GM12878 (cell line): ENCODE data around the gene CDC25A. TPM values are rescaled to one million over a fixed set of nuclear protein-coding genes. Genes with fewer than 3 reads are reported as not detected.

ENCODE experiments used
- ATAC-seq: fragments of 200-7000 bp; cut with Tn5 transposase; 3 replicates; pipeline ENCODE4 v1.9.1; 2020; ENCODE audit warnings: mild to moderate bottlenecking, moderate library complexity
- BruUV-seq: library from RNA; stranded (reverse); fragments of 400-500 nt; replicated peaks from 2 replicates; lab custom pipeline; 2021; lab: Mats Ljungman, UMichigan
- CTCF ChIA-PET: fragments of 300-600 bp; sonication (Branson Sonifier 250); formaldehyde crosslinking; extraction: SDS; loops from one replicate; lab custom pipeline; 2021; ENCODE audit warnings: inconsistent platforms; lab: Yijun Ruan, JAX
- POLR2A ChIA-PET: fragments of 350-600 bp; formaldehyde crosslinking; extraction: SDS; loops from one replicate; lab custom pipeline; 2021; ENCODE audit warnings: inconsistent platforms; lab: Charles Lee
- RAD21 ChIA-PET: fragments of 300-600 bp; sonication (Branson Sonifier 250); formaldehyde crosslinking; loops from one replicate; lab custom pipeline; 2023; ENCODE audit warnings: antibody characterized with exemption; ENCODE audit not compliant: unreplicated experiment; lab: Charles Lee
- SMC1A ChIA-PET: fragments of 300-600 bp; sonication (Branson Sonifier 250); formaldehyde crosslinking; loops from one replicate; lab custom pipeline; 2023; ENCODE audit not compliant: unreplicated experiment, uncharacterized antibody; lab: Charles Lee
- DNase-seq: peaks from one replicate; pipeline ENCODE4 v3.0.0-alpha.2; 2011; ENCODE audit warnings: low read depth, low spot score
- FAIRE-seq: peaks from 3 replicates; lab custom pipeline; 2011; peaks lifted over from hg19 to GRCh38; lab: Jason Lieb, UNC
- H2AFZ ChIP-seq: 2 replicates; pipeline ENCODE4 v1.6.0; 2011; ENCODE audit warnings: low read depth, low read length, control low read depth; ENCODE audit not compliant: control insufficient read depth
- H3K27ac ChIP-seq: 2 replicates; pipeline ENCODE4 v1.5.1; 2011; ENCODE audit warnings: control low read depth; ENCODE audit not compliant: control insufficient read depth, insufficient read depth
- H3K27me3 ChIP-seq, 2 experiments: replicated peaks in 1 of 2; 2 replicates each; pipeline versions ENCODE4 v1.6.0 to v1.6.1; 2011; ENCODE audit warnings: low read length in 1 of 2; ENCODE audit not compliant: control insufficient read depth in 2 of 2, insufficient read depth in 2 of 2
- H3K36me3 ChIP-seq, 2 experiments: 2 replicates each; pipeline ENCODE4 v1.5.1; 2011; ENCODE audit warnings: low read length in 1 of 2; ENCODE audit not compliant: control insufficient read depth in 2 of 2, insufficient read depth in 2 of 2
- H3K4me1 ChIP-seq: 2 replicates; pipeline ENCODE4 v1.6.1; 2011; ENCODE audit warnings: mild to moderate bottlenecking, low read length, moderate library complexity, mixed read lengths; ENCODE audit not compliant: control insufficient read depth, insufficient read depth
- H3K4me2 ChIP-seq: 2 replicates; pipeline ENCODE4 v1.6.0; 2011; ENCODE audit warnings: control low read depth; ENCODE audit not compliant: control insufficient read depth, insufficient read depth
- H3K4me3 ChIP-seq: fragments of 200-600 bp; sonication (generic); 2 replicates; pipeline ENCODE4 v1.5.1; 2016
- H3K79me2 ChIP-seq: 2 replicates; pipeline ENCODE4 v1.6.0; 2011; ENCODE audit warnings: low read length; ENCODE audit not compliant: control insufficient read depth, insufficient read depth
- H3K9ac ChIP-seq: 2 replicates; pipeline ENCODE4 v1.8.0; 2011; ENCODE audit warnings: low read length, control low read depth, mixed read lengths; ENCODE audit not compliant: control insufficient read depth, insufficient read depth
- H3K9me3 ChIP-seq: replicated peaks from 3 replicates; pipeline ENCODE4 v1.5.1; 2011; ENCODE audit warnings: mild to moderate bottlenecking, low read length; ENCODE audit not compliant: control insufficient read depth, insufficient read depth
- H4K20me1 ChIP-seq: 2 replicates; pipeline ENCODE4 v1.6.0; 2011; ENCODE audit not compliant: control insufficient read depth, insufficient read depth
- CHD1 ChIP-seq: IDR thresholded peaks from 2 replicates; pipeline ENCODE4 v1.6.1; 2012; ENCODE audit warnings: low read depth, low read length, improper control_type of control experiment
- EP300 ChIP-seq, 2 experiments: fragments of 150-350 bp in 1 of 2; IDR thresholded peaks; 2 replicates each; pipeline ENCODE4 v1.6.1; 2011 to 2012; ENCODE audit warnings: low read depth in 2 of 2, low read length in 2 of 2, borderline replicate concordance in 1 of 2, improper control_type of control experiment in 1 of 2, inconsistent platforms in 1 of 2; ENCODE audit not compliant: control insufficient read depth in 1 of 2
- GATAD2B ChIP-seq: fragments of 450-650 bp; conservative IDR thresholded peaks from 2 replicates; pipeline ENCODE4 v1.6.1; 2017; ENCODE audit warnings: low read depth, mild to moderate bottlenecking, moderate library complexity
- IKZF1 ChIP-seq: fragments of 450-650 bp; conservative IDR thresholded peaks from 2 replicates; pipeline ENCODE4 v1.6.1; 2017; ENCODE audit warnings: antibody characterized with exemption, mild to moderate bottlenecking
- IRF5 ChIP-seq: fragments of 450-650 bp; IDR thresholded peaks from 2 replicates; pipeline ENCODE4 v1.6.1; 2017; ENCODE audit warnings: borderline replicate concordance
- MYC ChIP-seq: IDR thresholded peaks from 2 replicates; pipeline ENCODE4 v1.6.1; 2011; ENCODE audit warnings: mild to moderate bottlenecking, low read length, moderate library complexity, inconsistent platforms; ENCODE audit not compliant: insufficient read depth, insufficient replicate concordance, insufficient read length, severe bottlenecking
- SUZ12 ChIP-seq: fragments of 200-600 bp; sonication (generic); IDR thresholded peaks from one replicate; pipeline ENCODE4 v1.6.1; 2018; ENCODE audit warnings: antibody characterized with exemption, mild to moderate bottlenecking; ENCODE audit not compliant: unreplicated experiment
- ZNF24 ChIP-seq: fragments of 450-650 bp; IDR thresholded peaks from 2 replicates; pipeline ENCODE4 v1.6.1; 2017; ENCODE audit warnings: antibody characterized with exemption, mild to moderate bottlenecking
- WGBS: methylation state at CpG from one replicate; pipeline ENCODE4 v1.1.6; 2016; ENCODE audit warnings: low lambda C conversion rate; ENCODE audit not compliant: insufficient replicate concordance, insufficient coverage; ENCODE audit errors: missing lambda C conversion rate; 5-methylcytosine and 5-hydroxymethylcytosine counted together
- in situ Hi-C: fragments of 300-500 bp; cut with MboI; formaldehyde crosslinking; loops from 9 replicates; pipeline ENCODE4 v1.14.3; 2018; ENCODE audit warnings: mixed read lengths
- intact Hi-C: fragments of 100-400 bp; cut with micrococcal nuclease; formaldehyde crosslinking; loops from one replicate; pipeline ENCODE4 v1.14.2; 2022; ENCODE audit not compliant: unreplicated experiment
- polyA plus RNA-seq, 11 experiments: library from polyadenylated mRNA; depleted of rRNA in 4 of 11; unstranded in 6 of 11; stranded (reverse) in 5 of 11; fragments of >200 nt; fragmentation: Nextera tagmentation in 4 of 11; fragmentation: Illumina TruSeq in 1 of 11; extraction: Ambion mirVana in 4 of 11; extraction: Trizol in 1 of 11; gene quantifications; 1 replicate in 1 of 11; 2 replicates in 10 of 11; pipeline versions ENCODE4 v1.2.1 to v1.2.3, GENCODE V29; 2011 to 2016; ENCODE audit warnings: inconsistent platforms in 2 of 11, missing spikeins in 2 of 11, low read depth in 1 of 11
- total RNA-seq, 4 experiments: library from RNA; depleted of rRNA in 3 of 4; stranded (reverse); fragments of >200 nt in 3 of 4; fragmentation: Illumina TruSeq in 1 of 4; extraction: Trizol in 1 of 4; gene quantifications; 2 replicates each; pipeline versions ENCODE4 v1.2.1 to v1.2.3, GENCODE V29; 2013 to 2021
- TF ChIP-seq, protein P1 (sequence below): IDR thresholded peaks from 2 replicates; pipeline ENCODE4 v1.6.1; 2011; ENCODE audit warnings: mild to moderate bottlenecking, low read depth, low read length, moderate library complexity; ENCODE audit not compliant: insufficient replicate concordance
- TF ChIP-seq, protein P2 (sequence below): fragments of 450-650 bp; IDR thresholded peaks from 2 replicates; pipeline ENCODE4 v1.6.1; 2018; ENCODE audit warnings: borderline replicate concordance, mild to moderate bottlenecking; ENCODE audit not compliant: partially characterized antibody

Gene CDC25A
- total and polyA plus RNA-seq, 10 of the 15 experiments (the other 5 are each of a cell fraction or from before 2014, with no cell fraction given), result 2.9 to 36.6 (median 26.9) TPM

DNA sequence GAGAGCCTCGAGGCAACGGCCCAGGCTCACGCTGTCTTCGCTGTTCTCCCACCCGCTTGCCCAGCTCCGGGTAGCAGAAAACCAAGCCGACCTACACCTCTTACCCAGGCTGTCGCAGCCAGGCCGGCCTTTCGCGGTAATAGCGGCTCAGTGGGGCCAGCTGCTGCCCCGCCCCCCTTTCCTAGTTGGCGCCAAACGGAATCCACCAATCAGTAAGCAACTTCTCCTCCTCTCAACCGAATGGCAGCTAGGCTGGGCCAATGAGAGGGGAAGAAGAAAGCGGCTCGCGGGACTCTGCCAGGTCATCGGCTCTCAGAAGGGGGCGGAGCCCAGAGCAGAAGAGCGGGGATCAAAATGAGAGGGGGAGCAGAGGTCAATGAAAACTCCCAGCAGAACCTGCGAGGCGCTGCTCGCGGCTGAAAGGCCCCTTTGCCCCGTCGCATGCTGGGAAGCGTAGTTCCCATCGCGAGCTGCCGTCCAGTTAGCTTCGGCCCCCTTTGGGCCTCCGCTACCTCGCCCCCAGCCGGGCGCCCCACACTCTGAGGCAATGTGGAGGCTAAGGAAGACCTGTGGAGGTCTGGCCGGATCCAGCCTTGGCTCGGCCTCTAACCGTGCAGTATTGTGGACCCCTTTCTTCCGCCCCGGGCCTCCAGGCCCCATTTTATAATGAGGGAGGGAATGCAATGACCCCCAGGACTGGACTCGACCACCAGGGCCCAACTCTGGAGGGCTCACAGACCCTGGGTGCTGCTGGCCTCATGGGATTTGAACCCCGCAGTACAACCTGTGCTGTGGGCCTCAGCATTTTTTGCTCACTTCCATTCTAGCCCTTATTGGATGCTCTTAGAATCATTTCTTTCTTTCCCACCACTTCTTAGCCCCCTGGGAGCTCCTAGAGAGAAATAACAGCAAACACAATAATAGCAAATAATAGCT, at the start of gene CDC25A (continued):
- TF ChIP-seq, protein P1, sequence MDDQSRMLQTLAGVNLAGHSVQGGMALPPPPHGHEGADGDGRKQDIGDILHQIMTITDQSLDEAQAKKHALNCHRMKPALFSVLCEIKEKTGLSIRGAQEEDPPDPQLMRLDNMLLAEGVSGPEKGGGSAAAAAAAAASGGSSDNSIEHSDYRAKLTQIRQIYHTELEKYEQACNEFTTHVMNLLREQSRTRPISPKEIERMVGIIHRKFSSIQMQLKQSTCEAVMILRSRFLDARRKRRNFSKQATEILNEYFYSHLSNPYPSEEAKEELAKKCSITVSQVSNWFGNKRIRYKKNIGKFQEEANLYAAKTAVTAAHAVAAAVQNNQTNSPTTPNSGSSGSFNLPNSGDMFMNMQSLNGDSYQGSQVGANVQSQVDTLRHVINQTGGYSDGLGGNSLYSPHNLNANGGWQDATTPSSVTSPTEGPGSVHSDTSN, result peak; percentile 93

GRCh38 chr3:48236531-48236930, 48.3 kb upstream of the CDC25A start:
- Histone ChIP-seq H3K79me2 (peaks cover 2% of the 10 kb centered on the region; the same call in 1 of the 2 replicates), H3K4me3 (no peak overlapping the region), H3K9ac (no peak overlapping the region), H3K4me2 (no peak overlapping the region), H4K20me1 (no peaks in the 10 kb centered on the region), H3K9me3 (no peaks in the 10 kb centered on the region), H2AFZ (no peak overlapping the region), H3K36me3 (no peaks in the 10 kb centered on the region), H3K27me3 (no peaks in the 10 kb centered on the region), H3K27ac (no peak overlapping the region), H3K4me1 (peaks cover 23% of the 10 kb centered on the region)
- no peak for FAIRE-seq
- CTCF ChIA-PET, result interaction anchor here (1.0 to 16.5 kb wide), 2 partner anchors 164 to 199 kb away, joined by 3 to 267 read pairs; no protein-coding TSS in a partner anchor
- RAD21 ChIA-PET, result interaction anchor here (0.7 to 1.4 kb wide), 4 partner anchors 32 to 200 kb away, joined by 3 to 5 read pairs (median 4); no protein-coding TSS in a partner anchor
- SMC1A ChIA-PET, result interaction anchor here (7.4 kb wide), 1 partner anchor 200 kb away, joined by 57 read pairs; no protein-coding TSS in a partner anchor
- no peak for ATAC-seq
- 0% methylated on average over 1 of the region's 1 CpG for WGBS
- DNase-seq, result no peak
- intact Hi-C loops (no loop called here), in situ Hi-C loops (no loop called here)
- POLR2A ChIA-PET, result interaction anchor here (0.6 kb wide), 1 partner anchor 431 kb away, joined by 4 read pairs; no protein-coding TSS in a partner anchor
- BruUV-seq, result no TSS peak
- TF ChIP-seq SUZ12 (no peak), MYC (no peak), IKZF1 (no peak), CHD1 (no peak), GATAD2B (no peak), EP300 (IDR thresholded peaks at IDR 0.05; ENCODE audit: borderline replicate concordance in 1 of 2, control insufficient read depth in 1 of 2, low read depth in 2 of 2, low read length in 2 of 2) (no peak), ZNF24 (no peak), IRF5 (no peak)
- TF ChIP-seq, protein P2, sequence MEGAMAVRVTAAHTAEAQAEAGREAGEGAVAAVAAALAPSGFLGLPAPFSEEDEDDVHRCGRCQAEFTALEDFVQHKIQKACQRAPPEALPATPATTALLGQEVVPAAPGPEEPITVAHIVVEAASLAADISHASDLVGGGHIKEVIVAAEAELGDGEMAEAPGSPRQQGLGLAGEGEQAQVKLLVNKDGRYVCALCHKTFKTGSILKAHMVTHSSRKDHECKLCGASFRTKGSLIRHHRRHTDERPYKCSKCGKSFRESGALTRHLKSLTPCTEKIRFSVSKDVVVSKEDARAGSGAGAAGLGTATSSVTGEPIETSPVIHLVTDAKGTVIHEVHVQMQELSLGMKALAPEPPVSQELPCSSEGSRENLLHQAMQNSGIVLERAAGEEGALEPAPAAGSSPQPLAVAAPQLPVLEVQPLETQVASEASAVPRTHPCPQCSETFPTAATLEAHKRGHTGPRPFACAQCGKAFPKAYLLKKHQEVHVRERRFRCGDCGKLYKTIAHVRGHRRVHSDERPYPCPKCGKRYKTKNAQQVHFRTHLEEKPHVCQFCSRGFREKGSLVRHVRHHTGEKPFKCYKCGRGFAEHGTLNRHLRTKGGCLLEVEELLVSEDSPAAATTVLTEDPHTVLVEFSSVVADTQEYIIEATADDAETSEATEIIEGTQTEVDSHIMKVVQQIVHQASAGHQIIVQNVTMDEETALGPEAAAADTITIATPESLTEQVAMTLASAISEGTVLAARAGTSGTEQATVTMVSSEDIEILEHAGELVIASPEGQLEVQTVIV, result no peak
